HG03060 (cell line): ENCODE measurements around the gene MSMB.
"Not testable (repeated sequence)": the region's sequence is repeated elsewhere in the genome, so short reads cannot be mapped to it uniquely, and the experiment has no call there.

Experiments used
- ATAC-seq: cut with Tn5 transposase; IDR thresholded peaks from one replicate; pipeline ENCODE4 v1.9.1; 2021; ENCODE audit warnings: low read depth, moderate number of reproducible peaks; ENCODE audit not compliant: unreplicated experiment

MSMB gene

GRCh38 chr10:46014683-46015405 lies 31.2 kb downstream of the MSMB start:
- ATAC-seq = no peak

- ATAC-seq = no peak
Measured at GRCh38 chr10:46014206-46014605, 31.9 kb downstream of the MSMB start.

GRCh38 chr10:46012746-46013145 lies 33.3 kb downstream of the MSMB start:
- ATAC-seq = no peak

- ATAC-seq = no peak
Measured at GRCh38 chr10:46006219-46006618, 39.9 kb downstream of the MSMB start.

- ATAC-seq = no peak
Measured at GRCh38 chr10:46005383-46005782, 40.7 kb downstream of the MSMB start.

GRCh38 chr10:46004963-46005362 lies 41.1 kb downstream of the MSMB start:
- no peak for ATAC-seq

GRCh38 chr10:46002916-46003693 lies 43.0 kb downstream of the MSMB start:
- ATAC-seq = no peak

GRCh38 chr10:46002189-46002687 lies 43.8 kb downstream of the MSMB start:
- not testable (repeated sequence) for ATAC-seq

GRCh38 chr10:46001187-46001756 lies 44.8 kb downstream of the MSMB start:
- no peak for ATAC-seq

GRCh38 chr10:46000538-46000937 lies 45.5 kb downstream of the MSMB start:
- no peak for ATAC-seq

GRCh38 chr10:45999955-46000354 lies 46.1 kb downstream of the MSMB start:
- ATAC-seq = not testable (repeated sequence)

GRCh38 chr10:45997994-45998763 lies 47.9 kb downstream of the MSMB start:
- ATAC-seq = no peak

- no peak for ATAC-seq
Measured at GRCh38 chr10:45997557-45997956, 48.5 kb downstream of the MSMB start.

- ATAC-seq = not testable (repeated sequence)
Measured at GRCh38 chr10:45985590-45985989, 60.5 kb downstream of the MSMB start.

- not testable (repeated sequence) for ATAC-seq
Measured at GRCh38 chr10:45984473-45984872, 61.6 kb downstream of the MSMB start.

- ATAC-seq = not testable (repeated sequence)
Measured at GRCh38 chr10:45983538-45984186, 62.4 kb downstream of the MSMB start.
